ENCODE data around the gene TRPT1.
A peak's percentile ranks its signal among the peaks of the same experiment; 100 is the strongest.

TRPT1 gene

GRCh38 chr11:64230171-64230984 is 4.4 kb upstream of the TRPT1 start, which contains the start of gene DNAJC4:
TSS of gene DNAJC4 (plus strand) at chr11:64230548. CDS start at chr11:64230855, 307 bp downstream.
- DNase-seq (ENCODE audit: low read depth, low spot score): peak; percentile 57

- no peak for DNase-seq (ENCODE audit: low read depth, low spot score)
Observed at GRCh38 chr11:64229744-64230170, 3.8 kb upstream of the TRPT1 start.

GRCh38 chr11:64229090-64229743 is 3.2 kb upstream of the TRPT1 start:
- no peak for DNase-seq (ENCODE audit: low read depth, low spot score)

GRCh38 chr11:64227405-64227956 is 1.5 kb upstream of the TRPT1 start:
- DNase-seq (ENCODE audit: low read depth, low spot score): no peak

- DNase-seq (ENCODE audit: low read depth, low spot score): no peak
Observed at GRCh38 chr11:64226507-64227051, 593 bp upstream of the TRPT1 start.

GRCh38 chr11:64224891-64225607 is 937 bp downstream of the TRPT1 start:
- DNase-seq (ENCODE audit: low read depth, low spot score): no peak

- DNase-seq (ENCODE audit: low read depth, low spot score): no peak
Observed at GRCh38 chr11:64224151-64224890, 1.7 kb downstream of the TRPT1 start.

GRCh38 chr11:64223001-64223651 is 2.9 kb downstream of the TRPT1 start:
- DNase-seq (ENCODE audit: low read depth, low spot score): no peak

- DNase-seq (ENCODE audit: low read depth, low spot score): no peak
Observed at GRCh38 chr11:64222651-64223000, 3.4 kb downstream of the TRPT1 start.

- DNase-seq (ENCODE audit: low read depth, low spot score): no peak
Observed at GRCh38 chr11:64220798-64221197, 5.2 kb downstream of the TRPT1 start.

- DNase-seq (ENCODE audit: low read depth, low spot score): no peak
Observed at GRCh38 chr11:64220271-64220670, 5.7 kb downstream of the TRPT1 start.

- DNase-seq (ENCODE audit: low read depth, low spot score): no peak
Observed at GRCh38 chr11:64219755-64220154, 6.2 kb downstream of the TRPT1 start.

GRCh38 chr11:64219354-64219684 is 6.7 kb downstream of the TRPT1 start:
- no peak for DNase-seq (ENCODE audit: low read depth, low spot score)

- DNase-seq (ENCODE audit: low read depth, low spot score): no peak
Observed at GRCh38 chr11:64218628-64219353, 7.2 kb downstream of the TRPT1 start.

GRCh38 chr11:64216879-64217278 is 9.1 kb downstream of the TRPT1 start:
- DNase-seq (ENCODE audit: low read depth, low spot score): no peak

- no peak for DNase-seq (ENCODE audit: low read depth, low spot score)
Observed at GRCh38 chr11:64211181-64211872, 14.7 kb downstream of the TRPT1 start.

- DNase-seq (ENCODE audit: low read depth, low spot score): no peak
Observed at GRCh38 chr11:64210301-64211020, 15.5 kb downstream of the TRPT1 start.

- no peak for DNase-seq (ENCODE audit: low read depth, low spot score)
Observed at GRCh38 chr11:64209563-64209843, 16.5 kb downstream of the TRPT1 start.
